GM12878 (cell line): Measurements from ENCODE around the gene OR52E1. TPM values are rescaled to one million over a fixed set of nuclear protein-coding genes. Genes with fewer than 3 reads are reported as not detected.

Experiments
- ATAC-seq: fragments of 200-7000 bp; cut with Tn5 transposase; 3 replicates; pipeline ENCODE4 v1.9.1; 2020; ENCODE audit warnings: mild to moderate bottlenecking, moderate library complexity
- BruUV-seq: library from RNA; stranded (reverse); fragments of 400-500 nt; replicated peaks from 2 replicates; lab custom pipeline; 2021; lab: Mats Ljungman, UMichigan
- CTCF ChIA-PET: fragments of 300-600 bp; sonication (Branson Sonifier 250); formaldehyde crosslinking; extraction: SDS; loops from one replicate; lab custom pipeline; 2021; ENCODE audit warnings: inconsistent platforms; lab: Yijun Ruan, JAX
- POLR2A ChIA-PET: fragments of 350-600 bp; formaldehyde crosslinking; extraction: SDS; loops from one replicate; lab custom pipeline; 2021; ENCODE audit warnings: inconsistent platforms; lab: Charles Lee
- RAD21 ChIA-PET: fragments of 300-600 bp; sonication (Branson Sonifier 250); formaldehyde crosslinking; loops from one replicate; lab custom pipeline; 2023; ENCODE audit warnings: antibody characterized with exemption; ENCODE audit not compliant: unreplicated experiment; lab: Charles Lee
- SMC1A ChIA-PET: fragments of 300-600 bp; sonication (Branson Sonifier 250); formaldehyde crosslinking; loops from one replicate; lab custom pipeline; 2023; ENCODE audit not compliant: unreplicated experiment, uncharacterized antibody; lab: Charles Lee
- DNase-seq: peaks from one replicate; pipeline ENCODE4 v3.0.0-alpha.2; 2011; ENCODE audit warnings: low read depth, low spot score
- FAIRE-seq: peaks from 3 replicates; lab custom pipeline; 2011; peaks lifted over from hg19 to GRCh38; lab: Jason Lieb, UNC
- H2AFZ ChIP-seq: 2 replicates; pipeline ENCODE4 v1.6.0; 2011; ENCODE audit warnings: low read depth, low read length, control low read depth; ENCODE audit not compliant: control insufficient read depth
- H3K27ac ChIP-seq: 2 replicates; pipeline ENCODE4 v1.5.1; 2011; ENCODE audit warnings: control low read depth; ENCODE audit not compliant: control insufficient read depth, insufficient read depth
- H3K27me3 ChIP-seq, 2 experiments: replicated peaks in 1 of 2; 2 replicates each; pipeline versions ENCODE4 v1.6.0 to v1.6.1; 2011; ENCODE audit warnings: low read length in 1 of 2; ENCODE audit not compliant: control insufficient read depth in 2 of 2, insufficient read depth in 2 of 2
- H3K36me3 ChIP-seq, 2 experiments: 2 replicates each; pipeline ENCODE4 v1.5.1; 2011; ENCODE audit warnings: low read length in 1 of 2; ENCODE audit not compliant: control insufficient read depth in 2 of 2, insufficient read depth in 2 of 2
- H3K4me1 ChIP-seq: 2 replicates; pipeline ENCODE4 v1.6.1; 2011; ENCODE audit warnings: mild to moderate bottlenecking, low read length, moderate library complexity, mixed read lengths; ENCODE audit not compliant: control insufficient read depth, insufficient read depth
- H3K4me2 ChIP-seq: 2 replicates; pipeline ENCODE4 v1.6.0; 2011; ENCODE audit warnings: control low read depth; ENCODE audit not compliant: control insufficient read depth, insufficient read depth
- H3K4me3 ChIP-seq: fragments of 200-600 bp; sonication (generic); 2 replicates; pipeline ENCODE4 v1.5.1; 2016
- H3K79me2 ChIP-seq: 2 replicates; pipeline ENCODE4 v1.6.0; 2011; ENCODE audit warnings: low read length; ENCODE audit not compliant: control insufficient read depth, insufficient read depth
- H3K9ac ChIP-seq: 2 replicates; pipeline ENCODE4 v1.8.0; 2011; ENCODE audit warnings: low read length, control low read depth, mixed read lengths; ENCODE audit not compliant: control insufficient read depth, insufficient read depth
- H3K9me3 ChIP-seq: replicated peaks from 3 replicates; pipeline ENCODE4 v1.5.1; 2011; ENCODE audit warnings: mild to moderate bottlenecking, low read length; ENCODE audit not compliant: control insufficient read depth, insufficient read depth
- H4K20me1 ChIP-seq: 2 replicates; pipeline ENCODE4 v1.6.0; 2011; ENCODE audit not compliant: control insufficient read depth, insufficient read depth
- BCL11A ChIP-seq: IDR thresholded peaks from 2 replicates; pipeline ENCODE4 v1.6.1; 2011; ENCODE audit warnings: low read depth, low read length
- CBX5 ChIP-seq: sonication (generic); IDR thresholded peaks from 2 replicates; pipeline ENCODE4 v1.6.1; 2016; ENCODE audit warnings: low read depth, moderate library complexity, mild to moderate bottlenecking, inconsistent platforms
- E4F1 ChIP-seq: fragments of 450-650 bp; IDR thresholded peaks from 2 replicates; pipeline ENCODE4 v1.6.1; 2018; ENCODE audit warnings: borderline replicate concordance, mild to moderate bottlenecking; ENCODE audit not compliant: partially characterized antibody
- FOXK2 ChIP-seq: fragments of 450-650 bp; IDR thresholded peaks from 2 replicates; pipeline ENCODE4 v1.6.1; 2017; ENCODE audit warnings: mild to moderate bottlenecking, moderate library complexity
- MXI1 ChIP-seq: fragments of 150-350 bp; IDR thresholded peaks from 2 replicates; pipeline ENCODE4 v1.6.1; 2011; ENCODE audit warnings: low read depth, mild to moderate bottlenecking, inconsistent platforms, low read length, improper control_type of control experiment
- RAD21 ChIP-seq: IDR thresholded peaks from 2 replicates; pipeline ENCODE4 v1.6.1; 2011; ENCODE audit warnings: mild to moderate bottlenecking, low read depth, low read length, moderate library complexity; ENCODE audit not compliant: insufficient read depth
- SP1 ChIP-seq: IDR thresholded peaks from one replicate; pipeline ENCODE4 v1.6.1; 2011; ENCODE audit warnings: low read depth, low read length
- SREBF1 ChIP-seq: IDR thresholded peaks from 2 replicates; pipeline ENCODE4 v1.6.1; 2012; ENCODE audit warnings: mild to moderate bottlenecking, low read length
- TCF12 ChIP-seq: IDR thresholded peaks from 2 replicates; pipeline ENCODE4 v1.6.1; 2011; ENCODE audit warnings: low read depth, mild to moderate bottlenecking, low read length
- WGBS: methylation state at CpG from one replicate; pipeline ENCODE4 v1.1.6; 2016; ENCODE audit warnings: low lambda C conversion rate; ENCODE audit not compliant: insufficient replicate concordance, insufficient coverage; ENCODE audit errors: missing lambda C conversion rate; 5-methylcytosine and 5-hydroxymethylcytosine counted together
- in situ Hi-C: fragments of 300-500 bp; cut with MboI; formaldehyde crosslinking; loops from 9 replicates; pipeline ENCODE4 v1.14.3; 2018; ENCODE audit warnings: mixed read lengths
- intact Hi-C: fragments of 100-400 bp; cut with micrococcal nuclease; formaldehyde crosslinking; loops from one replicate; pipeline ENCODE4 v1.14.2; 2022; ENCODE audit not compliant: unreplicated experiment
- polyA plus RNA-seq, 11 experiments: library from polyadenylated mRNA; depleted of rRNA in 4 of 11; unstranded in 6 of 11; stranded (reverse) in 5 of 11; fragments of >200 nt; fragmentation: Nextera tagmentation in 4 of 11; fragmentation: Illumina TruSeq in 1 of 11; extraction: Ambion mirVana in 4 of 11; extraction: Trizol in 1 of 11; gene quantifications; 1 replicate in 1 of 11; 2 replicates in 10 of 11; pipeline versions ENCODE4 v1.2.1 to v1.2.3, GENCODE V29; 2011 to 2016; ENCODE audit warnings: inconsistent platforms in 2 of 11, missing spikeins in 2 of 11, low read depth in 1 of 11
- total RNA-seq, 4 experiments: library from RNA; depleted of rRNA in 3 of 4; stranded (reverse); fragments of >200 nt in 3 of 4; fragmentation: Illumina TruSeq in 1 of 4; extraction: Trizol in 1 of 4; gene quantifications; 2 replicates each; pipeline versions ENCODE4 v1.2.1 to v1.2.3, GENCODE V29; 2013 to 2021
- TF ChIP-seq, protein P1 (sequence below): IDR thresholded peaks from 2 replicates; pipeline ENCODE4 v1.6.1; 2011; ENCODE audit warnings: mild to moderate bottlenecking, low read depth, low read length, moderate library complexity; ENCODE audit not compliant: insufficient replicate concordance
- TF ChIP-seq, protein P2 (sequence below): fragments of 450-650 bp; formaldehyde crosslinking; IDR thresholded peaks from 2 replicates; pipeline ENCODE4 v1.5.0; 2022; ENCODE audit warnings: mild to moderate bottlenecking, missing genetic modification characterization
- TF ChIP-seq, protein P3 (sequence below): fragments of 450-650 bp; IDR thresholded peaks from 2 replicates; pipeline ENCODE4 v1.6.1; 2017; ENCODE audit warnings: mild to moderate bottlenecking, moderate library complexity

Gene OR52E1
- total and polyA plus RNA-seq, 10 of the 15 experiments (the other 5 are each of a cell fraction or from before 2014, with no cell fraction given): not detected

GRCh38 chr11:5088556-5088955 lies 19.2 kb downstream of the OR52E1 start (continued):
- no peak for TF ChIP-seq E4F1
- no peak for TF ChIP-seq RAD21
- TF ChIP-seq, all 136 proteins: peak for 0

- ChIA-PET SMC1A (no interaction called here), RAD21 (no interaction called here), POLR2A (no interaction called here), CTCF (no interaction called here)
- FAIRE-seq (no peak), DNase-seq (no peak), ATAC-seq (no peak)
- no TSS peak for BruUV-seq
- Histone ChIP-seq H2AFZ (no peak overlapping the region), H3K4me3 (no peak overlapping the region), H3K36me3 (no peaks in the 10 kb centered on the region), H4K20me1 (no peaks in the 10 kb centered on the region), H3K9me3 (no peaks in the 10 kb centered on the region), H3K27me3 (no peaks in the 10 kb centered on the region), H3K27ac (no peak overlapping the region), H3K4me1 (no peaks in the 10 kb centered on the region), H3K4me2 (no peak overlapping the region), H3K79me2 (no peaks in the 10 kb centered on the region), H3K9ac (no peak overlapping the region)
- in situ Hi-C loops (no loop called here), intact Hi-C loops (no loop called here)
- WGBS: 85% methylated on average over 1 of the region's 1 CpG
- TF ChIP-seq MXI1 (no peak), FOXK2 (no peak), SREBF1 (no peak), SP1 (no peak), CBX5 (no peak), BCL11A (no peak), TCF12 (no peak)
- TF ChIP-seq, protein P1, sequence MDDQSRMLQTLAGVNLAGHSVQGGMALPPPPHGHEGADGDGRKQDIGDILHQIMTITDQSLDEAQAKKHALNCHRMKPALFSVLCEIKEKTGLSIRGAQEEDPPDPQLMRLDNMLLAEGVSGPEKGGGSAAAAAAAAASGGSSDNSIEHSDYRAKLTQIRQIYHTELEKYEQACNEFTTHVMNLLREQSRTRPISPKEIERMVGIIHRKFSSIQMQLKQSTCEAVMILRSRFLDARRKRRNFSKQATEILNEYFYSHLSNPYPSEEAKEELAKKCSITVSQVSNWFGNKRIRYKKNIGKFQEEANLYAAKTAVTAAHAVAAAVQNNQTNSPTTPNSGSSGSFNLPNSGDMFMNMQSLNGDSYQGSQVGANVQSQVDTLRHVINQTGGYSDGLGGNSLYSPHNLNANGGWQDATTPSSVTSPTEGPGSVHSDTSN: no peak
- TF ChIP-seq, protein P2, sequence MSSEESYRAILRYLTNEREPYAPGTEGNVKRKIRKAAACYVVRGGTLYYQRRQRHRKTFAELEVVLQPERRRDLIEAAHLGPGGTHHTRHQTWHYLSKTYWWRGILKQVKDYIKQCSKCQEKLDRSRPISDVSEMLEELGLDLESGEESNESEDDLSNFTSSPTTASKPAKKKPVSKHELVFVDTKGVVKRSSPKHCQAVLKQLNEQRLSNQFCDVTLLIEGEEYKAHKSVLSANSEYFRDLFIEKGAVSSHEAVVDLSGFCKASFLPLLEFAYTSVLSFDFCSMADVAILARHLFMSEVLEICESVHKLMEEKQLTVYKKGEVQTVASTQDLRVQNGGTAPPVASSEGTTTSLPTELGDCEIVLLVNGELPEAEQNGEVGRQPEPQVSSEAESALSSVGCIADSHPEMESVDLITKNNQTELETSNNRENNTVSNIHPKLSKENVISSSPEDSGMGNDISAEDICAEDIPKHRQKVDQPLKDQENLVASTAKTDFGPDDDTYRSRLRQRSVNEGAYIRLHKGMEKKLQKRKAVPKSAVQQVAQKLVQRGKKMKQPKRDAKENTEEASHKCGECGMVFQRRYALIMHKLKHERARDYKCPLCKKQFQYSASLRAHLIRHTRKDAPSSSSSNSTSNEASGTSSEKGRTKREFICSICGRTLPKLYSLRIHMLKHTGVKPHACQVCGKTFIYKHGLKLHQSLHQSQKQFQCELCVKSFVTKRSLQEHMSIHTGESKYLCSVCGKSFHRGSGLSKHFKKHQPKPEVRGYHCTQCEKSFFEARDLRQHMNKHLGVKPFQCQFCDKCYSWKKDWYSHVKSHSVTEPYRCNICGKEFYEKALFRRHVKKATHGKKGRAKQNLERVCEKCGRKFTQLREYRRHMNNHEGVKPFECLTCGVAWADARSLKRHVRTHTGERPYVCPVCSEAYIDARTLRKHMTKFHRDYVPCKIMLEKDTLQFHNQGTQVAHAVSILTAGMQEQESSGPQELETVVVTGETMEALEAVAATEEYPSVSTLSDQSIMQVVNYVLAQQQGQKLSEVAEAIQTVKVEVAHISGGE (CRISPR knock-in tag): no peak
- TF ChIP-seq, protein P3, sequence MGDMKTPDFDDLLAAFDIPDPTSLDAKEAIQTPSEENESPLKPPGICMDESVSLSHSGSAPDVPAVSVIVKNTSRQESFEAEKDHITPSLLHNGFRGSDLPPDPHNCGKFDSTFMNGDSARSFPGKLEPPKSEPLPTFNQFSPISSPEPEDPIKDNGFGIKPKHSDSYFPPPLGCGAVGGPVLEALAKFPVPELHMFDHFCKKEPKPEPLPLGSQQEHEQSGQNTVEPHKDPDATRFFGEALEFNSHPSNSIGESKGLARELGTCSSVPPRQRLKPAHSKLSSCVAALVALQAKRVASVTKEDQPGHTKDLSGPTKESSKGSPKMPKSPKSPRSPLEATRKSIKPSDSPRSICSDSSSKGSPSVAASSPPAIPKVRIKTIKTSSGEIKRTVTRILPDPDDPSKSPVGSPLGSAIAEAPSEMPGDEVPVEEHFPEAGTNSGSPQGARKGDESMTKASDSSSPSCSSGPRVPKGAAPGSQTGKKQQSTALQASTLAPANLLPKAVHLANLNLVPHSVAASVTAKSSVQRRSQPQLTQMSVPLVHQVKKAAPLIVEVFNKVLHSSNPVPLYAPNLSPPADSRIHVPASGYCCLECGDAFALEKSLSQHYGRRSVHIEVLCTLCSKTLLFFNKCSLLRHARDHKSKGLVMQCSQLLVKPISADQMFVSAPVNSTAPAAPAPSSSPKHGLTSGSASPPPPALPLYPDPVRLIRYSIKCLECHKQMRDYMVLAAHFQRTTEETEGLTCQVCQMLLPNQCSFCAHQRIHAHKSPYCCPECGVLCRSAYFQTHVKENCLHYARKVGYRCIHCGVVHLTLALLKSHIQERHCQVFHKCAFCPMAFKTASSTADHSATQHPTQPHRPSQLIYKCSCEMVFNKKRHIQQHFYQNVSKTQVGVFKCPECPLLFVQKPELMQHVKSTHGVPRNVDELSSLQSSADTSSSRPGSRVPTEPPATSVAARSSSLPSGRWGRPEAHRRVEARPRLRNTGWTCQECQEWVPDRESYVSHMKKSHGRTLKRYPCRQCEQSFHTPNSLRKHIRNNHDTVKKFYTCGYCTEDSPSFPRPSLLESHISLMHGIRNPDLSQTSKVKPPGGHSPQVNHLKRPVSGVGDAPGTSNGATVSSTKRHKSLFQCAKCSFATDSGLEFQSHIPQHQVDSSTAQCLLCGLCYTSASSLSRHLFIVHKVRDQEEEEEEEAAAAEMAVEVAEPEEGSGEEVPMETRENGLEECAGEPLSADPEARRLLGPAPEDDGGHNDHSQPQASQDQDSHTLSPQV: no peak
Observed at GRCh38 chr11:5090668-5091067, 21.3 kb downstream of the OR52E1 start.
